8988T (cell line): ENCODE measurements around the gene PLEKHA7.
A peak's percentile ranks its signal among the peaks of the same experiment; 100 is the strongest.

Source experiments
- DNase-seq: peaks from one replicate; pipeline ENCODE4 v3.0.0; 2011

Gene PLEKHA7

GRCh38 chr11:16785520-16786128, 228.6 kb downstream of the PLEKHA7 start:
- peak; percentile 36 for DNase-seq

GRCh38 chr11:16784666-16785065, 229.5 kb downstream of the PLEKHA7 start:
- no peak for DNase-seq

GRCh38 chr11:16784097-16784496, 230.1 kb downstream of the PLEKHA7 start:
- DNase-seq = no peak

- DNase-seq = no peak
Measured at GRCh38 chr11:16783321-16783801, 230.9 kb downstream of the PLEKHA7 start.

GRCh38 chr11:16781936-16782919, 232.0 kb downstream of the PLEKHA7 start:
- DNase-seq = no peak

GRCh38 chr11:16780698-16781550, 233.3 kb downstream of the PLEKHA7 start:
- DNase-seq = no peak

GRCh38 chr11:16780146-16780545, 234.1 kb downstream of the PLEKHA7 start:
- no peak for DNase-seq

- no peak for DNase-seq
Measured at GRCh38 chr11:16779436-16779835, 234.8 kb downstream of the PLEKHA7 start.

GRCh38 chr11:16778876-16779275, 235.3 kb downstream of the PLEKHA7 start:
- no peak for DNase-seq

GRCh38 chr11:16778286-16778685, 235.9 kb downstream of the PLEKHA7 start:
- no peak for DNase-seq

GRCh38 chr11:16777613-16777975, 236.6 kb downstream of the PLEKHA7 start:
- no peak for DNase-seq

- no peak for DNase-seq
Measured at GRCh38 chr11:16776711-16777612, 237.3 kb downstream of the PLEKHA7 start.

- DNase-seq = no peak
Measured at GRCh38 chr11:16775614-16776283, 238.5 kb downstream of the PLEKHA7 start.

GRCh38 chr11:16774936-16775613, 239.1 kb downstream of the PLEKHA7 start:
- no peak for DNase-seq

GRCh38 chr11:16773981-16774935, 240.0 kb downstream of the PLEKHA7 start:
- no peak for DNase-seq

- no peak for DNase-seq
Measured at GRCh38 chr11:16772141-16772512, 242.1 kb downstream of the PLEKHA7 start.

GRCh38 chr11:16771350-16772140, 242.7 kb downstream of the PLEKHA7 start:
- no peak for DNase-seq

- no peak for DNase-seq
Measured at GRCh38 chr11:16770016-16770415, 244.2 kb downstream of the PLEKHA7 start.

- DNase-seq = no peak
Measured at GRCh38 chr11:16769386-16769785, 244.8 kb downstream of the PLEKHA7 start.
